GM19395 (cell line): ENCODE measurements around the gene GLT8D1.
"Not testable (repeated sequence)": the region's sequence is repeated elsewhere in the genome, so short reads cannot be mapped to it uniquely, and the experiment has no call there.

Experiments
- ATAC-seq: cut with Tn5 transposase; IDR thresholded peaks from one replicate; pipeline ENCODE4 v1.9.1; 2021; ENCODE audit warnings: mild to moderate bottlenecking, moderate library complexity; ENCODE audit not compliant: unreplicated experiment

GLT8D1 gene

DNA sequence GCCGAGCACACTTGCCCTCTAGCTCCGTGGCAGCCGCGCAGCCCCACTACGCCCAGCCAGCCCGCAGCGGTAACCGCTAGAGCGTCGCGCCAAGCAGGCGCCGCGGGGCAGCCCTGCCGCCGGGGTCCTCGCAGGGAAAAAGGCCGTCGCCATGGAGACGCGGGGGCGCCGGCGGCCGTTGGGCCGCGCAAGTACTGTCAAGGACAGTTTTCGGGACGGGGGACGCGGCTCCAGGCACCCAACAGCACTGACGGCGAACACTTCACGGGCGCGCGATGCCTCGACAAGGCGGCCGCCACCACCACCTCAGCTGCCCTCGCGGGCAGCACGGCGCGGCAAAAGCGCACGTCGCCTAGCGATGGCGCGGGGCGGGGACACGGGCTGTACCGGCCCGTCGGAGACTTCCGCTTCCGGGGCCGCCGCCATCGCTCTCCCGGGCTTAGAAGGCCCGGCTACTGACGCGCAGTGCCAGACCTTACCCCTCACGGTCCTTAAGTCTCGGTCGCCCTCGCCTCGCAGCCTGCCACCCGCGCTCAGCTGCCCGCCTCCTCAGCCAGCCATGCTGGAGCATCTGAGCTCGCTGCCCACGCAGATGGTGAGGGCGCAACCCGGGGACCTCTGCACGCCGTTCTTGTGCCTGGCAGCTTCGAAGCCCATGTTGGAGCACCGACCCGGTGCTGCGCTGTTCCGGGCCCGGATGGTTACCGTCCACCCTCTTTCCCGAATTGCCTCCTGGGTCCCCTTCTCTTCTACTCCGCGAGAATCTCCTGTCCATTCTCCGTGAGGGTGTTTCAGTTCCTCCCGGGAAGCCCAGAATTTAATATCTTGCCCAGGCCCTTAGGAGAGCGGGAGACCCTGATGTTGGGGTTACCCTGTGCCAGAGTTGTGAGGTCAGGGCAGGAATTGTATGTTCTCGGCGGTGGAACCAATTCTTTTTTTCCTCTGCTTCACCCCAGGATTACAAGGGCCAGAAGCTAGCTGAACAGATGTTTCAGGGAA lies at the start of gene GLT8D1, which contains the start of gene SPCS1:
TSS of gene GLT8D1 (minus strand) at position 104 of the 999 bp plus-strand sequence. CDS start 5,331 bp downstream, outside the sequence.
TSS of gene SPCS1 (plus strand) at position 419 of the 999 bp plus-strand sequence. CDS start at position 560, 141 bp downstream.
- peak; percentile 79 for ATAC-seq

DNA sequence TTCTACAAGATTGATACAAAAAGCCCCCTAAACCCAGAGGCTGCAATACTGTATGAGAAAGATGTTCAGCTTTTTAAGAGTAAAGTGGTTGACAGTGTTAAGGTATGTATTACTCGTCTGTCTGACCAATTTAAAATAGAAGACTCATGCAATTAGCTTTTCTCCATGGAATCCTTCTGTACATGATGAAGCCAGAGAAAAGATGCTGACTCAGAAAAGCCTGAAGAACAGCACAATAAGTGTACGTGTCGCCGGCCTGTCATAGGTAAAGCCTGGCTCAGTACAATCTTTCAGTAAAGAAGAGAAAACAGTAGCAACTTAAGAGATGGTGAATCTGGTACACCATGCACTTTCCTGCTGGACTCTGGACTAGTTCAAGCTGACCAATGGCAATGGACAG lies 48.8 kb upstream of the GLT8D1 start:
- no peak for ATAC-seq

DNA sequence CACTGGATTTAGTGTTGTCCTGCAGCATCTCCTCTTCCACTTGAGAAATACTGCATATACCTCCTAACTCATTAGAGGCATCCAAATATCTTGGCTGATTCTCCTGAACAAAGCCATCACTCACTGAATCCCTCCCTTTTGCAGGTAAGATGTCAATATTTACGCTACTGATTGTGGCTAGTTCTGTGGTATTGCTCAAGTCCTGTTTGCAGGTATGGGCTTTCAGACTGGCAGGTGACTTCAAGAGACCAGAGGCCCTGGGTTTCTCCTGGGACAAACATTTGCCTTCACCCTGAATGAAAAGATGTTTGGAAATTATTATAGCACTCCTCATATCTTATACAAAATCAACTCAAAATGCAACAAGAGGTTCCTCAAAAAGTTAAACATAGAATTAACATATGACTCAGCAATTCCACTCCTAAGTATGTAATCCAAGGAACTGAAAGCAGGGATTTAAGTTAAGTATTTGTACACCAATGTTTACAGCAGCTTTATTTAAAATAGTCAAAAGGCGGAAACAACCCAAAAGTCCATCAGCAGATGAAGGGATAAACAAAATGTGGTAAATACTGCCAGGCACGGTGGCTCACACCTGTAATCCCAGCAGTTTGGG lies 46.6 kb upstream of the GLT8D1 start:
- no peak for ATAC-seq

GRCh38 chr3:52743721-52744120 lies 38.1 kb upstream of the GLT8D1 start:
- ATAC-seq: no peak

DNA sequence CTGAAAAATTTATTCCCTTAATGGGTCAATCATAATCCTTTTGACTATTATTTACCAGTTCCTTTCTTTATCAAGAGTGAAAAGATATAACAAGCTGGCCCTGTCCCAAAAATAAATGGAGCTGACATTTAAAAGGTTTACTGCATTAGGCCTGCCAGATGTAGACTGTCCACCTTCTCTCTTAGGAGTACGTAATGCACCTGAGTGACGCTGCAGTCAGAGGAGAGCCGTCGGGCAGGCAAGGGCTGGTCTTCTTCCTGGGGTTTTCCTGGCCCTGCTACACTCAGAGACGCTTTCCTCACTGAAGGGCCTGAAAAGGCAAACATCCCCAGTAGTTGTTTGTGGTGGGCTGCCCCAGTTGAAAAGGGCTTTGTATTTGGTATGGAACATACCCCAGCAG lies 37.6 kb upstream of the GLT8D1 start:
- ATAC-seq: no peak

DNA sequence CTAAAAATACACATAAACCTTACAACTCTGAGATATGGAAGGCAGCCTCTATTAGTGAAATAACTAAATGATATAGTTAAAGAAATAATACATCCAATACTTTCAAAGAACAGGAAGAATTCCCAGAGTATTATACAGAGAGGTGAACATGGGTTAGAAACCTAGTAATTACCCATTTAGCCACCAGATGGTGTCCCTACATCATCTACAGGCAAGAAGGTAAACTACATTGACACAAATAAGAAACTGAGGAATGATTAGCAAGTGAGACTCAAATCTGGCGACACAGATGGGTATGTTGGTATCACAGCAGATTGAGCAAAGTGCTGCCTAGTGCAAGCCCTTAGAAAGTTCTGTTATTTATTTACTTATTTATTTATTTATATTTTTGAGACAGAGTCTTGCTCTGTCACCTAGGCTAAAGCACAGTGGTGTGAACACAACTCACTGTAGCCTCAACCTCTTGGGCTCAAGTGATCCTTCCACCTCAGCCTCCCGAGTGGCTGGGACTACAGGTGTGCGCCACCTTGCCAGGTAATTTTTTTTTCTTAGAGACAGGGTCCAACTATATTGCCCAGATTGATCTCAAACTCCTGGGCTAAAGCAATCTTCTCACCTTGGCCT lies 36.9 kb upstream of the GLT8D1 start:
- no peak for ATAC-seq

GRCh38 chr3:52739730-52740129 lies 34.1 kb upstream of the GLT8D1 start:
- no peak for ATAC-seq

GRCh38 chr3:52733256-52733891 lies 27.8 kb upstream of the GLT8D1 start:
- no peak for ATAC-seq

DNA sequence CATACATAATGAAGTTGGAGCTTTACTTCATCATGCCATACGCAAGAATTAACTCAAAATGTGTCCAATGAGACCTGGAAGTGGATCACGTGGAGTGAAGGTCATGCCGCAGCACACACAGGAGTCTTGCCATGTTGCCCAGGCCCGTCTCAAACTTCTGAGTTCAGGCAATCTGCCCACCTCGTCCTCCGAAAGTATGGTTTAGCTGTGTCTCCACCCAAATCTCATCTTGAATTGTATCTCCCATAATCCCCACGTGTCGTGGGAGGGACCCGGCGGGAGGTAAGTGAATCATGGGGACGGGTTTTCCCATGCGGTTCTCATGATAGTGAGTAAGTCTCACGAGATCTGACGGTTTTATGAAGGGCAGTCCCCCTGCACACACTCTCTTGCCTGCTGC lies 26.0 kb upstream of the GLT8D1 start:
- ATAC-seq: no peak

DNA sequence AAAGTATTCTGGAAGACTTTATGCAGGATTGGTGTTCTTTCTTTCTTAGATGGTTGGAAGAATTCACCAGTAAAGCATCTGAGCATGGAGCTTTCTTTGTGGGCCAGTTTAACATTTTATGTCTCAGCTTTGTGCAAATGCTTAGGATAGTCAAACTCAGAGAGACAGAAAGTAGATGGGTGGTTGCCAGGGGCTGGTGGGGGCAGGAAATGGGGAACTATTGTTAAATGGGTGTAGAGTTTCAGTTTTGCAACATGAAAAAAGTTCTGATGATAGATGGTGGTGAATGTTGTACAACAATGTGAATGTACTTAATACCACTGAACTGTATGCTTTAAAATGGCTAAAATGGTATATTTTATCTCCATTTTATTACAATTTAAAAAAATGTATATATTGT lies 25.1 kb upstream of the GLT8D1 start:
- no peak for ATAC-seq

DNA sequence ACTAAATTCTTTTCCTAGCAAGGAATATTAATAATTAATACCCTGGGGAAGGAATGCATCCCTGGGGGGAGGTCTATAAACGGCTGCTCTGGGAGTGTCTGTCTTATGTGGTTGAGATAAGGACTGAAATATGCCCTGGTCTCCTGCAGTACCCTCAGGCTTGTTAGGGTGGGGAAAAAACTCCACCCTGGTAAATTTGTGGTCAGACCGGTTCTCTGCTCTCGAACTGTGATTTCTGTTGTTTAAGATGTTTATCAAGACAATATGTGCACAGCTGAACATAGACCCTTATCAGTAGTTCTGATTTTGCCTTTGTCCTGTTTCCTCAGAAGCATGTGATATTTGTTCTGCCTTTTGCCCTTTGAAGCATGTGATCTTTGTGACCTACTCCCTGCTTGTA lies 23.2 kb upstream of the GLT8D1 start:
- not testable (repeated sequence) for ATAC-seq

DNA sequence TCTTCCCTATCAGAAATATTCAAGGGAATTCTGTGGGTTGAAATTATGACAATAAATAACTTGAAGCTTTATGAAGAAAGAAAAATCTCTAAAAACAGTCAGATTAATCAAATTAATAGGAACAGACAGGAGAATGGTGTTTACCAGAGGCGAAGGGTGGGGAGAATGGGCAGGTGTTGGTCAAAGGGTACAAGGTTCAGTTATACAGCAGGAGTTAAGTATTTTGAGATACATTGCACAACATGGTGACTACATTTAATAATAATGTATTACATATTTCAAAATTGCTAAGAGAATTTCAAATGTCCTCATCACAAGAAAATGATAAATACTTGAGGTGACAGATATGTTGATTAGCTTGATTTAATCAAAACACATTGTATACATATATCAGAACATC lies 18.9 kb upstream of the GLT8D1 start:
- no peak for ATAC-seq

DNA sequence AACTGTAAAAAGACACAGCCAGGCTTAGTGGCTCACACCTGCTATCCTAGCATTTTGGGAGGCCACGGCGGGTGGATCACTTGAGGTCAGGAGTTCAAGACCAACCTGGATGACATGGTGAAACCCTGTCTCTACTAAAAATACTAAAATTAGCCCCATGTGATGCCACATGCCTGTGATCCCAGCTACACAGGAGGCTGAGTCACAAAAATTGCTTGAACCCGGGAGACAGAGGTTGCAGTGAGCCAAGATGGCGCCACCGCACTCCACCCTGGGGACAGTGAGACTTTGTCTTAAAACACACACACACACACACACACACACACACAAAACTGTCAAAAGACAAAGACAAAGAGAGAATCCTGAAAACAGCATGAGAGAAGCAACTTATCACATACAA lies 18.3 kb upstream of the GLT8D1 start:
- ATAC-seq: no peak

GRCh38 chr3:52722491-52722890 lies 16.9 kb upstream of the GLT8D1 start:
- ATAC-seq: no peak

GRCh38 chr3:52721730-52722008 lies 16.1 kb upstream of the GLT8D1 start:
- ATAC-seq: no peak

GRCh38 chr3:52721002-52721729 lies 15.6 kb upstream of the GLT8D1 start:
- ATAC-seq: peak; percentile 71

DNA sequence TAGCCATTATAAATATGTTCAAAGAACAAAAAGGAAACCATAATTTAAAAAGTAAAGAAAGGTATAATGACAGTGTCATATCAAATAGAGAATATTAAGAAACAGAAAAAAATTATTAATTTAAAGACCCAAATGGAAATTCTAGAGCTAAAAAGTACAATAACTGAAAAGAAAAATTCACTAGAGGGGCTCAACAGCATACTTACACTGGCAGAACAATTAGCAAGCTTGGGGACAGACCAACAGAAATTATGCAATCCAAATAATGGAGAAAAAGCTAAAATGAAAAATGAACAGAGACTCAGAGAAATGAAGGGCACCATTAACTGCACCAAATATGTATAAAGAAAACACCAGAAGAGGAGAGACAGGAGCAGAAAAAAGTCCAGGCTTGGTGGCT lies 14.0 kb upstream of the GLT8D1 start:
- ATAC-seq: no peak

DNA sequence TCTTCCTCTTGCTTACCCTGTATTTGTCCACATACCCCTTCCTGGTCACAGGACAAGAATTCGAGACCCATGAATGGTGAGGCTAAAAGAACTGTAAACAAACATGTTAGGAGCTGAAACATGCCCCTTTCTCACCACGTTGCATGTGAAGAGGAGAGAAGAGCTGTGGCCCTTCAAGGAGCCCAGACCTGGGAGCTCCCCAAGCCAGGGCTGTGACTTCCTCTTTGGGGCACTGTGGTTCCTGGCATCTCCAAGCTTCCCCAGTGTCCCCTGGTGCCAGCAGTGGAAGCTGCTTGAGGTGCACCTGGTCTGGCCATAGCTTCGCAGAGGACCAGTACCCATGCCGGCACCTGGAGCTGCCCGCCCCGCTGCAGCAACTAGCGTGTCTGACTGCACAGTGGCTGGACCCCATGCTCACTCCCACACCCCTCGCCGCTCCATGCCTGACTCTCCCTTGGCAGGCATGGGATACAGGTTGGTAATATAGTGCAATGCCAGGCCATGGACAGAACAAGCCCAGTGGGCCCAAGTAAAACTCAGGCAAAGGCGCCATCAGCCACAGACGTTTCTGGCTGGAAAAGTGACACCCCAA lies 10.2 kb upstream of the GLT8D1 start:
- no peak for ATAC-seq

DNA sequence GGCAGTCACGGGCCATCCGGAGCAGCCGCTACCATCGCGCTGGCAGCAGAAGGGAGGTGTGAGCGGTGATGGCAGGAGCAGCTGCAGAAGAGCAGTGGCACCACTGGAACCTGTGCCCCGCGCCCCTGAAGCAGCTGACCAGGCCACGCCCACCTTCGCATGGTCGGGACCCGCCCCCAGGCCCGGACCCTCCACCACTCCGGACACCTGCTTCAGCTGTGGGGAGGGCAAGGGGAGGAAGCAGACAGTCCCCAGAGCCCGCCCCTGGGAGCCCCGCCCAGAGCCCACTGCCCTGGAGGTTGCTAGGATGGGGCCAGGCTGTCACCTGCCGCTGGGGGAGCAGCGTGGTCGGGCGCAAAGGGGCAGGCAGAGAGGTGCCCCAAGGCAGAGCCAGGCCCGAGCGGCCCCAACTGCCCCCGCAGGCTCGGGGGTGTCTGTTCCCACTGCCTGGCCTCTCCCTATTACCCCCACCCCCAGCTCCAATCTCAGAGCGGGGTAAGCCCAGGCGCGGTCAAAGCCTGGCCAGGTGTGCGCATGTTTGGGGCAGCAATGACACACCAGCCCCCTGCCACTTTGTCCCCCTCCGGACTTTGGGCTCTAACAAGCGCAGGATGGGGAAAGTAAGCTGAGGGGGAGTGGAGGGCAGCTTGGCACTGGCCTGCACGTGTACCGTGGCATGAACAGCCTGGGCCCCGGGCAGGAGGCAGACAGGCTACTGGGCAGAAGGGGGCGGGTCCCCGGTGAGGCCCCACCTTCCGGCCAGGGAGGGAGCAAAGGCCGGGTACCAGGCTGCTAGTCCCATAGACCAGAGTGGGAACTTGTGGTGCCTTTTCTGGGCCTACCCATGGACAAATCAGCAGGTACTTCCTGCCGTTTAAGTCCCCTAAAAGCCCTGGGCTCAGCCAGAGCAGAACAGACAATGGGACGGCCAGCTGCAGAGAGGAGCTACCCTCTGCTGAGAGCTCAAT lies 9.0 kb upstream of the GLT8D1 start:
- no peak for ATAC-seq
